A673 (cell line): Measurements from ENCODE around the gene SLC35F2. TPM values are rescaled to one million over a fixed set of nuclear protein-coding genes. Genes with fewer than 3 reads are reported as not detected.
"Not testable (repeated sequence)": the region's sequence is repeated elsewhere in the genome, so short reads cannot be mapped to it uniquely, and the experiment has no call there.

Experiments
- BruUV-seq: library from RNA; stranded (reverse); fragments of 400-500 nt; replicated peaks from 2 replicates; lab custom pipeline; 2021; lab: Mats Ljungman, UMichigan
- CTCF ChIA-PET: fragments of 300-600 bp; sonication (Branson Sonifier 250); formaldehyde crosslinking; loops from one replicate; lab custom pipeline; 2022; ENCODE audit warnings: antibody characterized with exemption; lab: Charles Lee
- POLR2A ChIA-PET: fragments of 300-600 bp; sonication (Branson Sonifier 250); formaldehyde crosslinking; loops from one replicate; lab custom pipeline; 2022; ENCODE audit warnings: antibody characterized with exemption; ENCODE audit not compliant: low non-redundant PET; lab: Charles Lee
- DNase-seq: peaks from one replicate; pipeline ENCODE4 v3.0.0-alpha.2; 2015; ENCODE audit warnings: low spot score
- H3K27ac ChIP-seq: fragments of 200-600 bp; sonication (generic); 2 replicates; pipeline ENCODE4 v1.5.1; 2016; ENCODE audit warnings: mixed run types, low read depth, mild to moderate bottlenecking, mixed read lengths, antibody characterized with exemption, low read length; ENCODE audit not compliant: poor library complexity, severe bottlenecking
- H3K27me3 ChIP-seq: fragments of 200-600 bp; sonication (generic); replicated peaks from 2 replicates; pipeline ENCODE4 v1.6.1; 2017; ENCODE audit warnings: mixed run types, low read depth, mild to moderate bottlenecking, mixed read lengths, antibody characterized with exemption, low read length; ENCODE audit not compliant: insufficient read depth, poor library complexity
- H3K36me3 ChIP-seq: fragments of 200-600 bp; sonication (generic); 2 replicates; pipeline ENCODE4 v1.6.1; 2016; ENCODE audit warnings: mixed run types, mild to moderate bottlenecking, mixed read lengths, antibody characterized with exemption, low read length; ENCODE audit not compliant: insufficient read depth, poor library complexity, severe bottlenecking
- H3K4me1 ChIP-seq: fragments of 200-600 bp; sonication (generic); 2 replicates; pipeline ENCODE4 v1.6.1; 2017; ENCODE audit warnings: mixed run types, mild to moderate bottlenecking, mixed read lengths, antibody characterized with exemption, low read length; ENCODE audit not compliant: insufficient read depth, poor library complexity, severe bottlenecking
- H3K4me3 ChIP-seq: fragments of 200-600 bp; sonication (generic); 2 replicates; pipeline ENCODE4 v1.5.1; 2016; ENCODE audit warnings: low read depth, mixed run types, mild to moderate bottlenecking, mixed read lengths, low read length; ENCODE audit not compliant: poor library complexity, severe bottlenecking
- H3K9me3 ChIP-seq: fragments of 200-600 bp; sonication (generic); 2 replicates; pipeline ENCODE4 v1.6.1; 2016; ENCODE audit warnings: mixed run types, low read depth, mild to moderate bottlenecking, mixed read lengths, antibody characterized with exemption, low read length; ENCODE audit not compliant: poor library complexity, severe bottlenecking
- EZH2 ChIP-seq: fragments of 200-600 bp; sonication (generic); IDR thresholded peaks from 2 replicates; pipeline ENCODE4 v1.6.1; 2017; ENCODE audit warnings: borderline replicate concordance, low read depth, mild to moderate bottlenecking, mixed read lengths, antibody characterized with exemption, low read length; ENCODE audit not compliant: poor library complexity, severe bottlenecking
- intact Hi-C: fragments of 100-400 bp; cut with micrococcal nuclease; formaldehyde crosslinking; loops from one replicate; pipeline ENCODE4 v1.10.0; 2022; ENCODE audit not compliant: unreplicated experiment
- total RNA-seq: library from RNA; stranded (reverse); gene quantifications from 2 replicates; pipeline ENCODE4 v1.2.3, GENCODE V29; 2021
- TF ChIP-seq, protein P1 (sequence below): fragments of 300-800, 200-600 bp; sonication (generic); conservative IDR thresholded peaks from 2 replicates; pipeline ENCODE4 v1.5.1; 2017; ENCODE audit warnings: low read depth, mild to moderate bottlenecking, antibody characterized with exemption, low read length, moderate library complexity, mixed read lengths

Gene SLC35F2
- total RNA-seq, 1 experiment from 2014 or later, result 95.4 TPM

DNA sequence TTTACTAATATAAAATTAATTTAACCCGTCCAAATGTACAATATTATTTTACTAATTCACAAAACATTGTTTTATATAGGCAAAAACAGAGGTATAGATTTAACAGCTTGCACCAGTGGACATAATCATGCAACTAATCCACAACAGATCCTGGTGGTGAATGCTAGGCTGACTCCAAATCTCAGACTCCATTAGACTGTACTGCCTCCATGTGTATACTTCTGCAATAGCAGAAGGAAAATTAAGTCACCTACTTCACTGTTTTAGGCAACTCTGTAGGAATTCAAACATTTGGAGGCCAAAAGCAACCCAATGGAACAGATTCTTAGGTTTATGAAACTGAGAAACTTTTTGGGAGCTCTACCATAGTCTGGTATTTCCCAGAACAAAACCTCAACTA lies 39.7 kb upstream of the SLC35F2 start:
- Histone ChIP-seq H3K9me3 (no peaks in the 10 kb centered on the region), H3K4me3 (no peak overlapping the region), H3K27ac (no peak overlapping the region), H3K27me3 (peaks cover 5% of the 10 kb centered on the region), H3K4me1 (no peaks in the 10 kb centered on the region), H3K36me3 (no peaks in the 10 kb centered on the region)
- no TSS peak for BruUV-seq
- intact Hi-C loops, result loop anchor here (2.0 to 10.0 kb wide), 2 partner anchors 153 to 323 kb away; no protein-coding TSS in a partner anchor
- DNase-seq, result peak; percentile 65
- no peak for TF ChIP-seq EZH2
- TF ChIP-seq, protein P1, sequence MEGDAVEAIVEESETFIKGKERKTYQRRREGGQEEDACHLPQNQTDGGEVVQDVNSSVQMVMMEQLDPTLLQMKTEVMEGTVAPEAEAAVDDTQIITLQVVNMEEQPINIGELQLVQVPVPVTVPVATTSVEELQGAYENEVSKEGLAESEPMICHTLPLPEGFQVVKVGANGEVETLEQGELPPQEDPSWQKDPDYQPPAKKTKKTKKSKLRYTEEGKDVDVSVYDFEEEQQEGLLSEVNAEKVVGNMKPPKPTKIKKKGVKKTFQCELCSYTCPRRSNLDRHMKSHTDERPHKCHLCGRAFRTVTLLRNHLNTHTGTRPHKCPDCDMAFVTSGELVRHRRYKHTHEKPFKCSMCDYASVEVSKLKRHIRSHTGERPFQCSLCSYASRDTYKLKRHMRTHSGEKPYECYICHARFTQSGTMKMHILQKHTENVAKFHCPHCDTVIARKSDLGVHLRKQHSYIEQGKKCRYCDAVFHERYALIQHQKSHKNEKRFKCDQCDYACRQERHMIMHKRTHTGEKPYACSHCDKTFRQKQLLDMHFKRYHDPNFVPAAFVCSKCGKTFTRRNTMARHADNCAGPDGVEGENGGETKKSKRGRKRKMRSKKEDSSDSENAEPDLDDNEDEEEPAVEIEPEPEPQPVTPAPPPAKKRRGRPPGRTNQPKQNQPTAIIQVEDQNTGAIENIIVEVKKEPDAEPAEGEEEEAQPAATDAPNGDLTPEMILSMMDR, result peak; percentile 74
- POLR2A ChIA-PET, result no interaction called here
- CTCF ChIA-PET, result interaction anchor here (0.5 to 1.2 kb wide), 3 partner anchors 9 to 330 kb away, joined by 3 read pairs; no protein-coding TSS in a partner anchor

DNA sequence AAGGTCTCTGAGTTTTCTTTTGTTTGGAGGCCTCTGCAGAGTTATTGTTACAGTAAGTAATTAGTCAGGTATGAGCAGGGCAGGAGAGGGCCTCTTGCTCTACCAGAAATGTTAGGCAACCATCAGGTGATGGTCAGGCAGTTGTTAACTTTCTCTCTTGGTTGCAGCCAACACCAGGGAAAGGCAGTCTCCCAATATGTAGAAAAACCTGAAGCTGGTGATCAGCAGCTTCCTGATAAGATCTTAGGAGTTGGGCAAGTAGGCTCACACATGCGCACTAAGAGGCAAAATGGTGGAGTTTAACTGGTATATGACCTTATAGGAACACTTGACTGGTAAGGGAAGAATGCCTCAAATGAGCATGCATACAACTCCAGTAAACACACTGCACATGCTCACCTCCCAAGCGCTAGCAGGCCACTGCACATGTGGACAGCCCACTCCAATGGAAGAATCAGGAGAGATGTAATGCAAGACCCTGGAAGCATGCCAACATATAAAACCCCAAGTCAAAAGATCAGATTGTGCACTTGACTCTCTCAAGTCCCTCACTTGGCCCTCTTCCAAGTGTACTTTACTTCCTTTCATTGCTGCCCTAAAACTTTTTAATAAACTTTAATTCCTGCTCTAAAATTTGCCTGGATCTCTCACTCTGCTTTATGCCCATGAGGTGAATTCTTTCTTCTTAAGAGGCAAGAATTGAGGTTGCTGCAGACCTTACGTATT lies 23.7 kb upstream of the SLC35F2 start:
- no TSS peak for BruUV-seq
- Histone ChIP-seq H3K36me3 (no peaks in the 10 kb centered on the region), H3K27ac (no peak overlapping the region), H3K27me3 (no peaks in the 10 kb centered on the region), H3K4me1 (no peaks in the 10 kb centered on the region), H3K9me3 (no peaks in the 10 kb centered on the region), H3K4me3 (no peak overlapping the region)
- no peak for TF ChIP-seq EZH2
- TF ChIP-seq, protein P1, result no peak
- ChIA-PET CTCF (no interaction called here), POLR2A (no interaction called here)
- intact Hi-C loops, result loop anchor here (1.0 kb wide), 1 partner anchor 15 kb away; no protein-coding TSS in a partner anchor
- DNase-seq, result no peak

DNA sequence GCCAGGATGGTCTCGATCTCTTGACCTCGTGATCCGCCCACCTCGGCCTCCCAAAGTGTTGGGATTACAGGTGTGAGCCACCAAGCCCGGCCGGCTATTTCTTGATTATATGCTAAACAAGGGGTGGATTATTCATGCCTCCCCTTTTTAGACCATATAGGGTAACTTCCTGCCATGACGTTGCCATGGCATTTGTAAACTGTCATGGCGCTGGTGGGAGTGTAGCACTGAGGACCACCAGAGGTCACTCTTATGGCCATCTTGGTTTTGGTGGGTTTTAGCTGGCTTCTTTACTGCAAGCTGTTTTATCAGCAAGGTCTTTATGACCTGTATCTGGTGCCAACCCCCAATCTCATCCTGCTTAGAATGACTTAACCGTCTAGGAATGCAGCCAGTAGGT lies 22.9 kb upstream of the SLC35F2 start:
- H3K36me3 ChIP-seq, POLR2A ChIA-PET, H3K27me3 ChIP-seq, CTCF ChIA-PET, H3K27ac ChIP-seq, H3K9me3 ChIP-seq, BruUV-seq, H3K4me1 ChIP-seq, H3K4me3 ChIP-seq, intact Hi-C loops, DNase-seq: not testable (repeated sequence)

DNA sequence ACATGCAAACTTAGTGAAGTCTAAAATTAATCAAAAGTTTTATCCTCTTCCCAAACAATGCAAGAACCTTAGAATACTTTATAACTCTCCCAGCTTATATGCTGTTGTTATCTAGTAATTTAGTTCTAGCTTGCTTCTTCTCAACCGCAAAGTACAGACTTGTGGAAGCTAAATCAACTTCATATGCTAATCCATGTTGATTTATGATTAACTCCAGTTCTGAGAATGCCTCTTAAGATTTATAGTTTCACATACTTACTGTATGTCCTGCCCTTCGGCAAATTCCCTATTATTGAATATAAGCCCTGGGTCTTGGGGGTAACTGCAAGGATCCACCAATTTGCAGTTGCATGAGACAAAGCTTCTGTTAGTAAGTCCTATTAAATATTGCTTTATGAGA lies 17.6 kb upstream of the SLC35F2 start:
- H3K36me3 ChIP-seq, result no peaks in the 10 kb centered on the region
- no peaks in the 10 kb centered on the region for H3K4me1 ChIP-seq
- H3K27ac ChIP-seq, result no peak overlapping the region
- H3K27me3 ChIP-seq, result no peaks in the 10 kb centered on the region
- ChIA-PET CTCF (no interaction called here), POLR2A (no interaction called here)
- no peak for TF ChIP-seq EZH2
- TF ChIP-seq, protein P1, result no peak
- H3K9me3 ChIP-seq, result no peaks in the 10 kb centered on the region
- no peak overlapping the region for H3K4me3 ChIP-seq
- intact Hi-C loops, result no loop called here
- no TSS peak for BruUV-seq
- no peak for DNase-seq
